Endothelial cell of umbilical vein (primary cell): ENCODE data around the gene SCLY. TPM values are rescaled to one million over a fixed set of nuclear protein-coding genes. Genes with fewer than 3 reads are reported as not detected.

Source experiments
- BruUV-seq: library from RNA; stranded (reverse); fragments of 400-500 nt; replicated peaks from 2 replicates; lab custom pipeline; 2021; lab: Mats Ljungman, UMichigan
- CTCF ChIA-PET: fragments of 300-600, 350-600 bp; sonication (Branson Sonifier 250); formaldehyde crosslinking; loops from one replicate; lab custom pipeline; 2021; ENCODE audit warnings: antibody characterized with exemption, inconsistent platforms; lab: Charles Lee
- POLR2A ChIA-PET: fragments of 300-600, 350-600 bp; sonication (Branson Sonifier 250); formaldehyde crosslinking; loops from one replicate; lab custom pipeline; 2021; ENCODE audit warnings: antibody characterized with exemption, inconsistent platforms; lab: Charles Lee
- DNase-seq: peaks from one replicate; pipeline ENCODE4 v3.0.0-alpha.2; 2011; ENCODE audit warnings: low read depth, low spot score
- FAIRE-seq: peaks from 2 replicates; lab custom pipeline; 2011; peaks lifted over from hg19 to GRCh38; lab: Jason Lieb, UNC
- H2AFZ ChIP-seq: 2 replicates; pipeline ENCODE4 v1.6.0; 2012; ENCODE audit warnings: low read depth, low read length, control low read depth, inconsistent platforms
- H3K27ac ChIP-seq: 2 replicates; pipeline ENCODE4 v1.5.1; 2011; ENCODE audit warnings: low read depth, mild to moderate bottlenecking, control low read depth, low read length, moderate library complexity; ENCODE audit not compliant: insufficient read depth
- H3K27me3 ChIP-seq, 2 experiments: 2 replicates each; pipeline versions ENCODE4 v1.6.0 to v1.6.1; 2011; ENCODE audit warnings: low read length in 2 of 2, mixed read lengths in 1 of 2; ENCODE audit not compliant: control insufficient read depth in 2 of 2, insufficient read depth in 2 of 2
- H3K36me3 ChIP-seq, 2 experiments: 2 replicates in 1 of 2; 3 replicates in 1 of 2; pipeline ENCODE4 v1.5.1; 2011; ENCODE audit warnings: low read length in 2 of 2, mild to moderate bottlenecking in 1 of 2, moderate library complexity in 1 of 2; ENCODE audit not compliant: control insufficient read depth in 2 of 2, insufficient read depth in 2 of 2; ENCODE audit errors: extremely low read depth in 1 of 2
- H3K4me1 ChIP-seq: 3 replicates; pipeline ENCODE4 v1.5.1; 2011; ENCODE audit warnings: mild to moderate bottlenecking, low read length; ENCODE audit not compliant: control insufficient read depth, insufficient read depth; ENCODE audit errors: extremely low read depth
- H3K4me2 ChIP-seq: 2 replicates; pipeline ENCODE4 v1.6.1; 2011; ENCODE audit warnings: low read length, control low read depth, mixed read lengths; ENCODE audit not compliant: insufficient read depth
- H3K4me3 ChIP-seq, 3 experiments: fragments of 200-600 bp in 1 of 3; sonication (generic), shearing (Covaris generic) in 1 of 3; replicated peaks in 1 of 3; 2 replicates each; pipeline ENCODE4 v1.5.1; 2011 to 2016; ENCODE audit warnings: control low read depth in 3 of 3, low read length in 3 of 3, mild to moderate bottlenecking in 2 of 3, inconsistent platforms in 1 of 3, low read depth in 1 of 3, moderate library complexity in 1 of 3; ENCODE audit not compliant: insufficient read depth in 1 of 3
- H3K79me2 ChIP-seq: 2 replicates; pipeline ENCODE4 v1.6.0; 2012; ENCODE audit warnings: low read length, inconsistent platforms; ENCODE audit not compliant: control insufficient read depth, insufficient read depth
- H3K9ac ChIP-seq: replicated peaks from 2 replicates; pipeline ENCODE3; 2011; ENCODE audit warnings: low read length, control low read depth; ENCODE audit not compliant: insufficient read depth; ENCODE audit errors: extremely low read depth
- H3K9me1 ChIP-seq: replicated peaks from 3 replicates; pipeline ENCODE4 v1.6.0; 2011; ENCODE audit warnings: mild to moderate bottlenecking, low read length; ENCODE audit not compliant: control insufficient read depth, insufficient read depth; ENCODE audit errors: extremely low read depth
- H3K9me3 ChIP-seq: replicated peaks from 2 replicates; pipeline ENCODE4 v1.5.1; 2012; ENCODE audit warnings: low read length, inconsistent platforms; ENCODE audit not compliant: control insufficient read depth, insufficient read depth
- H4K20me1 ChIP-seq: replicated peaks from 2 replicates; pipeline ENCODE3; 2011; ENCODE audit warnings: mild to moderate bottlenecking, low read length; ENCODE audit not compliant: control insufficient read depth, insufficient read depth; ENCODE audit errors: extremely low read depth
- EZH2 ChIP-seq: IDR thresholded peaks from 2 replicates; pipeline ENCODE4 v1.6.1; 2012; ENCODE audit warnings: borderline replicate concordance, low read depth, mild to moderate bottlenecking, moderate library complexity, low read length, inconsistent platforms; ENCODE audit not compliant: severe bottlenecking
- FOS ChIP-seq: IDR thresholded peaks from 2 replicates; pipeline ENCODE4 v1.6.1; 2011; ENCODE audit warnings: mild to moderate bottlenecking, low read length, moderate library complexity, borderline replicate concordance; ENCODE audit not compliant: insufficient read depth
- GATA2 ChIP-seq: IDR thresholded peaks from 2 replicates; pipeline ENCODE4 v1.7.0; 2011; ENCODE audit warnings: low read depth, mild to moderate bottlenecking, moderate library complexity, mixed read lengths, low read length; ENCODE audit not compliant: insufficient read length, insufficient read depth
- JUN ChIP-seq: IDR thresholded peaks from 2 replicates; pipeline ENCODE4 v1.6.1; 2011; ENCODE audit warnings: borderline replicate concordance, low read depth; ENCODE audit not compliant: insufficient read length, insufficient read depth
- MAX ChIP-seq: IDR thresholded peaks from 2 replicates; pipeline ENCODE4 v1.6.1; 2011; ENCODE audit not compliant: insufficient read depth, insufficient read length
- dilution Hi-C: fragments of 300-500 bp; cut with MboI; formaldehyde crosslinking; loops from one replicate; pipeline ENCODE4 v1.15.0; 2019; ENCODE audit warnings: low sequenced_read_pairs; ENCODE audit not compliant: extremely low pct_ligation_motif_present
- intact Hi-C: fragments of 100-400 bp; cut with micrococcal nuclease; formaldehyde crosslinking; loops from one replicate; pipeline ENCODE4 v1.10.0; 2022
- polyA plus RNA-seq, 4 experiments: library from polyadenylated mRNA; depleted of rRNA in 3 of 4; stranded (reverse) in 3 of 4; unstranded in 1 of 4; fragments of >200 nt; gene quantifications; 2 replicates each; pipeline versions ENCODE4 v1.2.1 to v1.2.3, GENCODE V29; 2011 to 2012; ENCODE audit warnings: missing spikeins in 1 of 4
- total RNA-seq: library from RNA; stranded (reverse); gene quantifications from 2 replicates; pipeline ENCODE4 v1.2.3, GENCODE V29; 2021
- TF ChIP-seq, protein P1 (sequence below), 2 donors: IDR thresholded peaks; 1 replicate in 1 of 2; 2 replicates in 1 of 2; pipeline ENCODE4 v1.5.1; 2011; ENCODE audit warnings: low read length in 2 of 2, mild to moderate bottlenecking in 2 of 2, moderate library complexity in 2 of 2, control low read depth in 1 of 2, inconsistent platforms in 1 of 2, low read depth in 1 of 2; ENCODE audit not compliant: insufficient read depth in 1 of 2; ENCODE audit errors: extremely low read depth in 1 of 2

Gene SCLY
- total and polyA plus RNA-seq, 2 donors (not counting 3 experiments of a cell fraction or from before 2014, with no cell fraction given), result 22.6 to 32.7 TPM

DNA sequence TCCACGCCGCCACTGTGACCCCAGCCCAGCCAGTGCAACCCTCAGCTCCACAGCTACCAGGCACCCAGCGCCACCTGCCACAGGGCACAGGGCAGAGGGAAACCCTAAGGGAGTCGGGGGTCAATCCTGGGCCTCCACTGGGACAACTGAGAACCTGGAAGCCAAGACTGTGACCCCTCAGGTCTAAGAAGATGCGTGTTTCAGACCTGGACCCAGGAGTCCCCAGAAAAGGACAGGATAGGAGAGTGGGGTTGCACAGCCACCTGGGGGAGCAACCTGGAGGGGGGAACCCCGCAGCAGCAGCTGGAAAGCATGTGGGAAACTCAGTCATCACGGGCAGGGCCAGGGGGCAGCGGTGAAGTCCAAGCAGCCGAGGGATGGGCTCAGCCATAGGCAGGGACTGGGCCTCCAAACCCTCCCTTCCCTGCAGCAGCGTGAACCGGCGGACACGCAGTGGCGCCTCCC is 43.5 kb downstream of the SCLY start:
- ChIA-PET CTCF (no interaction called here), POLR2A (no interaction called here)
- DNase-seq (no peak), FAIRE-seq (no peak)
- Histone ChIP-seq H3K9ac (no peak overlapping the region), H3K27ac (no peak overlapping the region), H3K4me2 (no peak overlapping the region), H3K79me2 (no peaks in the 10 kb centered on the region), H2AFZ (no peak overlapping the region), H3K9me1 (no peaks in the 10 kb centered on the region), H3K27me3 (no peaks in the 10 kb centered on the region), H3K36me3 (no peaks in the 10 kb centered on the region), H3K9me3 (no peaks in the 10 kb centered on the region), H4K20me1 (no peaks in the 10 kb centered on the region), H3K4me1 (no peaks in the 10 kb centered on the region), H3K4me3 (no peak overlapping the region)
- BruUV-seq, result no TSS peak
- TF ChIP-seq FOS (no peak), JUN (no peak)
- TF ChIP-seq, protein P1, sequence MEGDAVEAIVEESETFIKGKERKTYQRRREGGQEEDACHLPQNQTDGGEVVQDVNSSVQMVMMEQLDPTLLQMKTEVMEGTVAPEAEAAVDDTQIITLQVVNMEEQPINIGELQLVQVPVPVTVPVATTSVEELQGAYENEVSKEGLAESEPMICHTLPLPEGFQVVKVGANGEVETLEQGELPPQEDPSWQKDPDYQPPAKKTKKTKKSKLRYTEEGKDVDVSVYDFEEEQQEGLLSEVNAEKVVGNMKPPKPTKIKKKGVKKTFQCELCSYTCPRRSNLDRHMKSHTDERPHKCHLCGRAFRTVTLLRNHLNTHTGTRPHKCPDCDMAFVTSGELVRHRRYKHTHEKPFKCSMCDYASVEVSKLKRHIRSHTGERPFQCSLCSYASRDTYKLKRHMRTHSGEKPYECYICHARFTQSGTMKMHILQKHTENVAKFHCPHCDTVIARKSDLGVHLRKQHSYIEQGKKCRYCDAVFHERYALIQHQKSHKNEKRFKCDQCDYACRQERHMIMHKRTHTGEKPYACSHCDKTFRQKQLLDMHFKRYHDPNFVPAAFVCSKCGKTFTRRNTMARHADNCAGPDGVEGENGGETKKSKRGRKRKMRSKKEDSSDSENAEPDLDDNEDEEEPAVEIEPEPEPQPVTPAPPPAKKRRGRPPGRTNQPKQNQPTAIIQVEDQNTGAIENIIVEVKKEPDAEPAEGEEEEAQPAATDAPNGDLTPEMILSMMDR (IDR thresholded peaks at IDR 0.05; ENCODE audit: extremely low read depth in 1 of 2, insufficient read depth in 1 of 2, low read depth in 1 of 2, low read length in 2 of 2), result no peak
- dilution Hi-C loops (no loop called here), intact Hi-C loops (loop anchor here (10.0 kb wide), 1 partner anchor 179 kb away; no protein-coding TSS in a partner anchor)

DNA sequence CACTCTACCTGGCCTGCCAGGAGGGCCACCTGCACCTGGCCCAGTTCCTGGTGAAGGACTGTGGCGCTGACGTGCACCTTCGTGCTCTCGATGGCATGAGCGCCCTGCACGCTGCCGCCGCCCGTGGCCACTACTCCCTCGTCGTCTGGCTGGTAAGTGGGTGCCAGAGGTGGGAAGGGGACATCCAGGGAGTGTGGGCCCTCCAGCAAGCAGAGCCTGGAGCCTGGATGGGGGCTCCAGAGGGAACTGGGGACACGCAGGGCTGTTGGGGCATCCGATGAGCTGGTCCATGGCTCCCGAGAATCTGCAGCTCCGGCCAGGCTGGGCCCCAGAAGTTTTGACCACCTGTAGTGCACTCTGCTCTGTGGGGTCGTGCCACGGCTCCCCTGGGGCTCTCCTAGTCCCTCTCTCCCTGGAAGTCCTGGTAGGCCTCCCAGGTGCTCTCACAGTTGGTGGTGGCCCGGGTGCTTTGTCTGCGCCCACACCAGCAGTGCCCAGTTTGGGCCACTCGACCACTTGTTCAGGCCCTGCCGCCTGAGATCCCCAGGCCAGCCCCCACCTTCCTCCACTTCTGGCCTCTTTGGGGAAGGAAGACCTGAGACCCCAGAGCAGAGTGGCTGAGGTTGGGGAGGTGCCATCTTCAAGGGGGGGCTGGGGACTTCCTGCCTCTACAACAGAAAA is 44.0 kb downstream of the SCLY start:
- Histone ChIP-seq H4K20me1 (no peaks in the 10 kb centered on the region), H2AFZ (no peak overlapping the region), H3K4me2 (no peak overlapping the region), H3K27ac (no peak overlapping the region), H3K36me3 (no peaks in the 10 kb centered on the region), H3K27me3 (no peaks in the 10 kb centered on the region), H3K4me1 (no peaks in the 10 kb centered on the region), H3K9me1 (no peaks in the 10 kb centered on the region), H3K79me2 (no peaks in the 10 kb centered on the region), H3K9ac (no peak overlapping the region), H3K4me3 (no peak overlapping the region), H3K9me3 (no peaks in the 10 kb centered on the region)
- ChIA-PET CTCF (no interaction called here), POLR2A (no interaction called here)
- DNase-seq (no peak), FAIRE-seq (no peak)
- intact Hi-C loops, result loop anchor here (10.0 kb wide), 1 partner anchor 180 kb away; no protein-coding TSS in a partner anchor
- dilution Hi-C loops, result no loop called here
- TF ChIP-seq MAX (no peak), GATA2 (no peak), EZH2 (no peak), JUN (no peak), FOS (no peak)
- no TSS peak for BruUV-seq
